Measurements from ENCODE around the gene NIT2. TPM values are rescaled to one million over a fixed set of nuclear protein-coding genes. Genes with fewer than 3 reads are reported as not detected.

Gene NIT2
- total and polyA plus RNA-seq, 8 donors = 30.8 to 55.8 (median 45.3) TPM

DNA sequence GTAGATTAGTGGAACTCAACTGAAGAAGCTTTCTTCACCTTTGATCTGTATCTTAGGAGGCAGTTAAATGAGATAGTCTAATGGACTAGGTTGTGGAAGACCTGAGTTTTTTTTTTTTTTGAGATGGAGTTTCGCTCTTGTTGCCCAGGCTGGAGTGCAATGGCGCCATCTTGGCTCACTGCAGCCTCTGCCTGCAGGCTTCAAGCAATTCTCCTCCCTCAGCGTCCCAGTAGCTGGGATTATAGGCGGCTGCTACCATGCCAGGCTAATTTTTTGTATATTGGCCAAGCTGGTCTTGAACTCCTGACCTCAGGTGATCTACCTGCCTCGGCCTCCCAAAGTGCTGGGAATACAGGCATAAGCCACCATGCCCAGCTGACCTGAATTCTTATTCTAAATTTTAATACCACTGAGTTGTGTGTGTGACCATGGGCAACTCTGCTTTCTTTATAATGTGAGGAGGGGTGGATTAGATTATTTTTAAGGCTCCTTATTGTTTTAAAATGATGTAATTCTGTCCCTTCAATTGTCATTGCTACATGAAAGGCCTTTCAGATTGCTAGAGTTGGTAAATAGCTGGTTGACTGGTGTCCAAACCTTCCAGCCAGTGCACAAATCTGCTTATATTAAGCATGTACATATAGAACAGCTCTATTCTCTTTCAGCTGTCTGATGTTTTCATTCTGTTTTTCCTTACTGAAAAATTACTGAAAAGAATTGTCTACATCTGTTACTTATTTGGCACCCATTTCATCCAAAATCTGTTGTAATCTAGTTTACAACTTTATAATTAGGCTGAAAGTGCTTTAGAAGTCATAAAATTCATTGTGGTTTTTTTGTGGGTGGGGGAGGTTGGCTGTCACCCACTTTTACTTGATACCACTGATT lies 69.0 kb downstream of the NIT2 start:
- H3K4me1 ChIP-seq = peaks cover 13 to 28% of the 10 kb centered on the region in 2 donors
- H3K27ac ChIP-seq = no peak overlapping the region
- peaks cover 0 to 12% of the 10 kb centered on the region in 2 donors for H3K9me3 ChIP-seq
- intact Hi-C loops (cut with DNase I) = no loop called here
- no peaks in the 10 kb centered on the region for H3K36me3 ChIP-seq
- TF ChIP-seq, protein P1, sequence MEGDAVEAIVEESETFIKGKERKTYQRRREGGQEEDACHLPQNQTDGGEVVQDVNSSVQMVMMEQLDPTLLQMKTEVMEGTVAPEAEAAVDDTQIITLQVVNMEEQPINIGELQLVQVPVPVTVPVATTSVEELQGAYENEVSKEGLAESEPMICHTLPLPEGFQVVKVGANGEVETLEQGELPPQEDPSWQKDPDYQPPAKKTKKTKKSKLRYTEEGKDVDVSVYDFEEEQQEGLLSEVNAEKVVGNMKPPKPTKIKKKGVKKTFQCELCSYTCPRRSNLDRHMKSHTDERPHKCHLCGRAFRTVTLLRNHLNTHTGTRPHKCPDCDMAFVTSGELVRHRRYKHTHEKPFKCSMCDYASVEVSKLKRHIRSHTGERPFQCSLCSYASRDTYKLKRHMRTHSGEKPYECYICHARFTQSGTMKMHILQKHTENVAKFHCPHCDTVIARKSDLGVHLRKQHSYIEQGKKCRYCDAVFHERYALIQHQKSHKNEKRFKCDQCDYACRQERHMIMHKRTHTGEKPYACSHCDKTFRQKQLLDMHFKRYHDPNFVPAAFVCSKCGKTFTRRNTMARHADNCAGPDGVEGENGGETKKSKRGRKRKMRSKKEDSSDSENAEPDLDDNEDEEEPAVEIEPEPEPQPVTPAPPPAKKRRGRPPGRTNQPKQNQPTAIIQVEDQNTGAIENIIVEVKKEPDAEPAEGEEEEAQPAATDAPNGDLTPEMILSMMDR (IDR thresholded peaks at IDR 0.05) = no peak
- no peaks in the 10 kb centered on the region for H3K27me3 ChIP-seq
- H3K4me3 ChIP-seq = peak overlapping the region in 1 of 2 donors; percentile 73
- ATAC-seq = no peak
- DNase-seq = peak in 1 of 4 donors; percentile 29

DNA sequence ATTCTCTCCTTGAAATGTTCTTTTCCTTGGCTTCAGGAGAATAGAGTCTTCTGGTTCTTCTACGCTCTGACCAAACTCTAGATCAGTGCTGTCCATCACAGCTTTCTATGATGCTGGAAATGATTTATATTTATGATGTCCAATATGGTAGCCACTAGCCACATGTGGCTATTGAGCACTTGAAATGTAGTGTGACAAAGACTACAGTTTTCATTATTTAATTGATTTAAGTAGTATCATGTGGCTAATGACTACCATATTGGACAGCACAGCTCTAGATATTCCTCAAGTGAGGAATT lies 69.6 kb downstream of the NIT2 start:
- no peaks in the 10 kb centered on the region for H3K27me3 ChIP-seq
- intact Hi-C loops (cut with DNase I) = no loop called here
- TF ChIP-seq, protein P1 (IDR thresholded peaks at IDR 0.05) = no peak
- no peak overlapping the region for H3K27ac ChIP-seq
- H3K4me1 ChIP-seq = peaks cover 7 to 23% of the 10 kb centered on the region in 2 donors
- ATAC-seq = no peak
- peaks cover 0 to 12% of the 10 kb centered on the region in 2 donors for H3K9me3 ChIP-seq
- H3K4me3 ChIP-seq = no peak overlapping the region
- no peaks in the 10 kb centered on the region for H3K36me3 ChIP-seq
- no peak for DNase-seq

DNA sequence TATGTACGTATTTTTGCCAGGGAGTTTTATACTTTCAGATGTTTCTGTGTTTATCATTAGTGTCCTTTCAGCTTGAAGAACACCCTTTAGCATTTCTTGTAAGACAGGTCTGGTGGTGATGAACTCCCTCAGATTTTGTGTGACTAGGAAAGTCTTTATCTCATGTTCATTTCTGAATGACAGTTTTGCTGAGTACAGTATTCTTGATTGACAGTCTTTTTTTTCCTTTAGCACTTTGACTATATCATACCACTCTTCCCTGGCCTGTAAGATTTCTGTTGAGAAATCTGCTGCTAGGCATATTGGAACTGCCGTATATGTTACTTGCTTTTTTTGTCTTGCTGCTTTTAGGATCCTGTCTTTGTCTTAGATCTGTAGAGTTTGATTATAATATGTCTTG lies 72.6 kb downstream of the NIT2 start:
- intact Hi-C loops (cut with DNase I) = no loop called here
- no peak for DNase-seq
- TF ChIP-seq, protein P1 (IDR thresholded peaks at IDR 0.05) = no peak

DNA sequence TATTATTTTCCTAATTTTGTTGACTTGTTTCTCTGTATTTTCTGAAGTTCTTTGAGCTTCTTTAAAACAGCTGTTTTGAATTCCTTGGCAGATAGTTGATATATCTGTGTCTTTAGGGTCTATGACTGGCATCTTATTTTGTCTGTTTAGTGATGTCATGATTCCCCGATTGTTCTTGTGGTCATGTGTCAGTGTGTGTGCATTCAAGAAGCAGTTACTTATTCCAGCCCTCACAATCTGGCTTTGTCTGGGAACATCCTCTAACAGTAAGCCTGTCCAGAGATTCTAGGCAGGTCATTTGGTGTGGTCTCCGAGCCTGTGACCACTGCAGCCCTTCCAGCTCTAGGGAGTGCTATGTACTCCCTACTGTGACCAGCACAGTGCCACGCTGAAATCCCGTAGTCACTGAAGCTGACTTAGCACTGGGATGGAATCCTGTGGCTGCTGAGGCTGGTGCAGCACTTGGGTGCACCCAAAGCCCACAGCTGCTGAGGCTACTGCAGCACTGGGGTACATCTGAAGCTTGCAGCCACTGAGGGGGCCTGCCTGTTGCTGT lies 73.5 kb downstream of the NIT2 start:
- H3K4me3 ChIP-seq = no peak overlapping the region
- no peak overlapping the region for H3K27ac ChIP-seq
- no peak for ATAC-seq
- H3K36me3 ChIP-seq = no peaks in the 10 kb centered on the region
- H3K9me3 ChIP-seq = peaks cover 0 to 12% of the 10 kb centered on the region in 2 donors
- intact Hi-C loops (cut with DNase I) = no loop called here
- peaks cover 4 to 5% of the 10 kb centered on the region in 2 donors for H3K4me1 ChIP-seq
- TF ChIP-seq, protein P1 (IDR thresholded peaks at IDR 0.05) = no peak
- no peak for DNase-seq
- H3K27me3 ChIP-seq = no peaks in the 10 kb centered on the region

More for the DNA sequence above, 72.6 kb downstream of the NIT2 start:
- Histone ChIP-seq H3K4me3 (no peak overlapping the region), H3K9me3 (peaks cover 0 to 12% of the 10 kb centered on the region in 2 donors), H3K27me3 (no peaks in the 10 kb centered on the region), H3K36me3 (no peaks in the 10 kb centered on the region), H3K27ac (no peak overlapping the region), H3K4me1 (peaks cover 5 to 13% of the 10 kb centered on the region in 2 donors)
- no peak for ATAC-seq

Other genes starting within 250 kb of the NIT2 start
- 10 to 100 TPM; 24.3 to 68.9 TPM for gene FILIP1L, start 220.3 kb upstream of the NIT2 start, total RNA-seq
- 10 to 100 TPM; 10.6 to 17.6 (median 14.0) TPM for gene FILIP1L, start 220.3 kb upstream of the NIT2 start, polyA plus RNA-seq (ENCODE audit: insufficient read length in 6 of 6)
- 10 to 100 TPM; 44.4 to 46.3 TPM for gene TBC1D23, start 73.8 kb upstream of the NIT2 start, total RNA-seq
- 10 to 100 TPM; 31.6 to 43.1 (median 35.6) TPM for gene TBC1D23, start 73.8 kb upstream of the NIT2 start, polyA plus RNA-seq (ENCODE audit: insufficient read length in 6 of 6)
- 10 to 100 TPM; 28.0 to 31.4 TPM for gene TOMM70, start 66.3 kb downstream of the NIT2 start, total RNA-seq
- 10 to 100 TPM; 56.3 to 65.2 (median 61.5) TPM for gene TOMM70, start 66.3 kb downstream of the NIT2 start, polyA plus RNA-seq (ENCODE audit: insufficient read length in 6 of 6)
- gene LNP1, start 66.8 kb downstream of the NIT2 start, total RNA-seq = 1 to 10 TPM; 1.4 to 2.1 TPM
- 10 to 100 TPM in 2 of 6 donors, 1 to 10 TPM in 4; 7.4 to 13.0 (median 9.3) TPM for gene LNP1, start 66.8 kb downstream of the NIT2 start, polyA plus RNA-seq (ENCODE audit: insufficient read length in 6 of 6)
- gene TMEM45A, start 157.9 kb downstream of the NIT2 start, total RNA-seq = 10 to 100 TPM; 23.5 to 24.5 TPM
- gene TMEM45A, start 157.9 kb downstream of the NIT2 start, polyA plus RNA-seq (ENCODE audit: insufficient read length in 6 of 6) = 10 to 100 TPM; 38.8 to 53.8 (median 44.3) TPM